Effector memory CD8-positive, alpha-beta T cell (primary cell): ENCODE results near the gene PRX.

Experiments
- ATAC-seq: fragments of 150-1000 bp; cut with Tn5 transposase; replicated peaks from 2 replicates; pipeline ENCODE4 v1.10.0; 2021; ENCODE audit warnings: mild to moderate bottlenecking, moderate library complexity
- DNase-seq, 3 experiments: peaks; one replicate each; pipeline ENCODE4 v3.0.0; 2021
- H3K27ac Mint-ChIP-seq, 2 donors: one replicate each; pipeline ENCODE4 v1.8.0; 2022; ENCODE audit warnings: mild to moderate bottlenecking in 2 of 2, mixed read lengths in 2 of 2, moderate library complexity in 2 of 2
- H3K27me3 Mint-ChIP-seq, 2 donors: one replicate each; pipeline ENCODE4 v1.8.0; 2022; ENCODE audit warnings: mixed read lengths in 2 of 2
- H3K36me3 Mint-ChIP-seq: one replicate; pipeline ENCODE4 v1.8.0; 2022; ENCODE audit warnings: mild to moderate bottlenecking, moderate library complexity, mixed read lengths; ENCODE audit not compliant: insufficient read depth
- H3K4me1 Mint-ChIP-seq, 2 donors: one replicate each; pipeline ENCODE4 v1.8.0; 2022; ENCODE audit warnings: low read depth in 2 of 2, mixed read lengths in 2 of 2
- H3K4me3 Mint-ChIP-seq, 2 donors: one replicate each; pipeline ENCODE4 v1.8.0; 2022; ENCODE audit warnings: mild to moderate bottlenecking in 2 of 2, mixed read lengths in 2 of 2, moderate library complexity in 2 of 2
- H3K9me3 Mint-ChIP-seq, 2 donors: one replicate each; pipeline ENCODE4 v1.8.0; 2022; ENCODE audit warnings: mixed read lengths in 2 of 2

Gene PRX

GRCh38 chr19:40398417-40399131 is 14.6 kb downstream of the PRX start:
- H3K4me3 Mint-ChIP-seq = no peak overlapping the region
- no peaks in the 10 kb centered on the region for H3K9me3 Mint-ChIP-seq
- peaks cover 9 to 10% of the 10 kb centered on the region in 2 donors for H3K4me1 Mint-ChIP-seq
- H3K36me3 Mint-ChIP-seq = no peaks in the 10 kb centered on the region
- DNase-seq (no peak), ATAC-seq (peak; percentile 53)
- H3K27ac Mint-ChIP-seq = peak overlapping the region in 1 of 2 donors; percentile 42
- peaks cover 0 to 8% of the 10 kb centered on the region in 2 donors for H3K27me3 Mint-ChIP-seq

- no peaks in the 10 kb centered on the region for H3K36me3 Mint-ChIP-seq
- no peak for ATAC-seq
- H3K27ac Mint-ChIP-seq = no peak overlapping the region
- H3K9me3 Mint-ChIP-seq = no peaks in the 10 kb centered on the region
- no peak overlapping the region for H3K4me3 Mint-ChIP-seq
- H3K27me3 Mint-ChIP-seq = peaks cover 0 to 8% of the 10 kb centered on the region in 2 donors
- peaks cover 4 to 6% of the 10 kb centered on the region in 2 donors for H3K4me1 Mint-ChIP-seq
- no peak for DNase-seq
Observed at GRCh38 chr19:40397568-40397906, 15.6 kb downstream of the PRX start.

GRCh38 chr19:40396886-40397567 is 16.2 kb downstream of the PRX start:
- no peaks in the 10 kb centered on the region for H3K36me3 Mint-ChIP-seq
- no peak overlapping the region for H3K27ac Mint-ChIP-seq
- ATAC-seq (no peak), DNase-seq (no peak)
- H3K9me3 Mint-ChIP-seq = no peaks in the 10 kb centered on the region
- H3K4me3 Mint-ChIP-seq = no peak overlapping the region
- H3K27me3 Mint-ChIP-seq = peaks cover 0 to 8% of the 10 kb centered on the region in 2 donors
- H3K4me1 Mint-ChIP-seq = peaks cover 4 to 6% of the 10 kb centered on the region in 2 donors

- no peak overlapping the region for H3K4me3 Mint-ChIP-seq
- peaks cover 0 to 8% of the 10 kb centered on the region in 2 donors for H3K27me3 Mint-ChIP-seq
- no peak for DNase-seq
- no peak for ATAC-seq
- H3K36me3 Mint-ChIP-seq = no peaks in the 10 kb centered on the region
- peaks cover 4 to 6% of the 10 kb centered on the region in 2 donors for H3K4me1 Mint-ChIP-seq
- no peak overlapping the region for H3K27ac Mint-ChIP-seq
- H3K9me3 Mint-ChIP-seq = no peaks in the 10 kb centered on the region
Observed at GRCh38 chr19:40395956-40396355, 17.2 kb downstream of the PRX start.

GRCh38 chr19:40394816-40395210 is 18.4 kb downstream of the PRX start:
- Mint-ChIP-seq H3K4me3 (no peak overlapping the region), H3K27me3 (peaks cover 0 to 16% of the 10 kb centered on the region in 2 donors), H3K4me1 (peaks cover 6% of the 10 kb centered on the region in 2 donors), H3K9me3 (no peaks in the 10 kb centered on the region), H3K36me3 (no peaks in the 10 kb centered on the region), H3K27ac (no peak overlapping the region)
- ATAC-seq = no peak
- no peak for DNase-seq

- Mint-ChIP-seq H3K4me3 (no peak overlapping the region), H3K36me3 (no peaks in the 10 kb centered on the region), H3K27ac (no peak overlapping the region), H3K27me3 (peaks cover 0 to 12% of the 10 kb centered on the region in 2 donors), H3K4me1 (peaks cover 2 to 3% of the 10 kb centered on the region in 2 donors), H3K9me3 (no peaks in the 10 kb centered on the region)
- ATAC-seq = no peak
- DNase-seq = no peak
Observed at GRCh38 chr19:40393894-40394815, 19.0 kb downstream of the PRX start.

GRCh38 chr19:40392894-40393517 is 20.2 kb downstream of the PRX start:
- Mint-ChIP-seq H3K4me1 (peaks cover 0 to 3% of the 10 kb centered on the region in 2 donors), H3K27me3 (peaks cover 0 to 9% of the 10 kb centered on the region in 2 donors), H3K27ac (no peak overlapping the region), H3K4me3 (no peak overlapping the region), H3K36me3 (no peaks in the 10 kb centered on the region), H3K9me3 (no peaks in the 10 kb centered on the region)
- DNase-seq = no peak
- ATAC-seq = no peak

- Mint-ChIP-seq H3K4me3 (no peak overlapping the region), H3K36me3 (no peaks in the 10 kb centered on the region), H3K4me1 (peaks cover 0 to 3% of the 10 kb centered on the region in 2 donors), H3K27me3 (peaks cover 0 to 9% of the 10 kb centered on the region in 2 donors), H3K27ac (peak overlapping the region in 1 of 2 donors; percentile 18), H3K9me3 (no peaks in the 10 kb centered on the region)
- DNase-seq = no peak
- no peak for ATAC-seq
Observed at GRCh38 chr19:40392123-40392522, 21.1 kb downstream of the PRX start.

- no peak within 1 kb of the TSS for H3K27ac Mint-ChIP-seq
- peaks cover 1 to 3% of the 10 kb centered on the region in 2 donors for H3K4me1 Mint-ChIP-seq
- no peak for DNase-seq
- peaks cover 0 to 9% of the 10 kb centered on the region in 2 donors for H3K27me3 Mint-ChIP-seq
- no peaks in the 10 kb centered on the region for H3K36me3 Mint-ChIP-seq
- no peak for ATAC-seq
- H3K9me3 Mint-ChIP-seq = no peaks in the 10 kb centered on the region
- no peak within 1 kb of the TSS for H3K4me3 Mint-ChIP-seq
Observed at GRCh38 chr19:40390084-40390742, 23.0 kb downstream of the PRX start, which contains the start of gene HIPK4. HIPK4 (minus strand) TSS chr19:40390181; CDS start chr19:40389902, 279 bp downstream.

- H3K4me3 Mint-ChIP-seq = no peak overlapping the region
- H3K9me3 Mint-ChIP-seq = no peaks in the 10 kb centered on the region
- peaks cover 1 to 3% of the 10 kb centered on the region in 2 donors for H3K4me1 Mint-ChIP-seq
- no peak for ATAC-seq
- no peak overlapping the region for H3K27ac Mint-ChIP-seq
- no peak for DNase-seq
- H3K27me3 Mint-ChIP-seq = peaks cover 0 to 9% of the 10 kb centered on the region in 2 donors
- H3K36me3 Mint-ChIP-seq = no peaks in the 10 kb centered on the region
Observed at GRCh38 chr19:40389404-40390083, 23.6 kb downstream of the PRX start.

GRCh38 chr19:40388481-40388880 is 24.7 kb downstream of the PRX start:
- no peak for ATAC-seq
- H3K27ac Mint-ChIP-seq = no peak overlapping the region
- no peak overlapping the region for H3K4me3 Mint-ChIP-seq
- no peak for DNase-seq
- H3K36me3 Mint-ChIP-seq = no peaks in the 10 kb centered on the region
- peaks cover 0 to 9% of the 10 kb centered on the region in 2 donors for H3K27me3 Mint-ChIP-seq
- H3K9me3 Mint-ChIP-seq = no peaks in the 10 kb centered on the region
- H3K4me1 Mint-ChIP-seq = peaks cover 1 to 3% of the 10 kb centered on the region in 2 donors

GRCh38 chr19:40387155-40387554 is 26.0 kb downstream of the PRX start:
- no peak for DNase-seq
- Mint-ChIP-seq H3K9me3 (no peaks in the 10 kb centered on the region), H3K4me1 (peaks cover 1 to 3% of the 10 kb centered on the region in 2 donors), H3K27me3 (peaks cover 0 to 9% of the 10 kb centered on the region in 2 donors), H3K36me3 (no peaks in the 10 kb centered on the region), H3K4me3 (no peak overlapping the region), H3K27ac (no peak overlapping the region)
- ATAC-seq = no peak
